Neural progenitor cell (in vitro differentiated cells): ENCODE data around the gene ERBB4.

Experiments
- EZH2 ChIP-seq: fragments of 200-600 bp; sonication (generic); IDR thresholded peaks from 2 replicates; pipeline ENCODE4 v1.6.1; 2017; ENCODE audit warnings: antibody characterized with exemption, mild to moderate bottlenecking, moderate library complexity
- TF ChIP-seq, protein P1 (sequence below): fragments of 200-600 bp; sonication (generic); IDR thresholded peaks from 2 replicates; pipeline ENCODE4 v1.5.1; 2017; ENCODE audit warnings: antibody characterized with exemption, mild to moderate bottlenecking

DNA sequence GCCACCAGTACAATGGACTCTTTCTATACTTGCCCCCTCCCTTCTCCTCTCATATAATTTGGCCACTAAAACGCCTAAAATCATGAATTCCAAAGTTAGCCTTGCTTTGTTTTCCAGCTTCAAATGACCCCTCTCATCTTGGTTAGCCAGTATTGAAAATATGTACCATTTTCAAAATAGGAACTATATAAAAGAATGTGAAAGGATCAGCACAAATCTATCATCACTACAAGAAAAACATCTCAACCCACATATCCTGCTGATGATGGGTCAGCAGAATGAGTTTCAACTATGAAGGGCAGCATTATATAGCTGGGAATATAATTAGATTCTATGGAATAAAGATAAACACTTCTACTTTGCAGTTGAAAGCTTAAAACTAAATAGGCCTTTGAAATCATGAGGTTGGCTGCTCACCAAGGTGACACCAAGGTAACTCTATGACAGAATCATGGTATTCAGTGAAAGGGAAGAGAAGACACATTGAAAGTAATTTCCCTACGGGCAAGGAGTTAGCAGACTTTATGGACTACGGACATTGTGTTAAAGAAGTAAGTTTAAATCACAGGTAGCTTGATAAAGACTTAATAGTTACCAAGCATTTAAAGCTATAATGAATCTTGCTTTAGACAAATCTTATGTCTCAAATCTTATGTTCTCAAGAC is 1109.2 kb downstream of the ERBB4 start:
- no peak for TF ChIP-seq EZH2
- TF ChIP-seq, protein P1, sequence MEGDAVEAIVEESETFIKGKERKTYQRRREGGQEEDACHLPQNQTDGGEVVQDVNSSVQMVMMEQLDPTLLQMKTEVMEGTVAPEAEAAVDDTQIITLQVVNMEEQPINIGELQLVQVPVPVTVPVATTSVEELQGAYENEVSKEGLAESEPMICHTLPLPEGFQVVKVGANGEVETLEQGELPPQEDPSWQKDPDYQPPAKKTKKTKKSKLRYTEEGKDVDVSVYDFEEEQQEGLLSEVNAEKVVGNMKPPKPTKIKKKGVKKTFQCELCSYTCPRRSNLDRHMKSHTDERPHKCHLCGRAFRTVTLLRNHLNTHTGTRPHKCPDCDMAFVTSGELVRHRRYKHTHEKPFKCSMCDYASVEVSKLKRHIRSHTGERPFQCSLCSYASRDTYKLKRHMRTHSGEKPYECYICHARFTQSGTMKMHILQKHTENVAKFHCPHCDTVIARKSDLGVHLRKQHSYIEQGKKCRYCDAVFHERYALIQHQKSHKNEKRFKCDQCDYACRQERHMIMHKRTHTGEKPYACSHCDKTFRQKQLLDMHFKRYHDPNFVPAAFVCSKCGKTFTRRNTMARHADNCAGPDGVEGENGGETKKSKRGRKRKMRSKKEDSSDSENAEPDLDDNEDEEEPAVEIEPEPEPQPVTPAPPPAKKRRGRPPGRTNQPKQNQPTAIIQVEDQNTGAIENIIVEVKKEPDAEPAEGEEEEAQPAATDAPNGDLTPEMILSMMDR, result no peak
